Bronchial epithelial cell (primary cell): ENCODE data around the gene EFNA1. TPM values are rescaled to one million over a fixed set of nuclear protein-coding genes. Genes with fewer than 3 reads are reported as not detected.

Experiments
- DNase-seq: peaks from one replicate; pipeline ENCODE4 v3.0.0-alpha.2; 2010; ENCODE audit warnings: low read depth
- FAIRE-seq: peaks from 2 replicates; lab custom pipeline; 2011; peaks lifted over from hg19 to GRCh38; lab: Jason Lieb, UNC
- H3K27me3 ChIP-seq: 2 replicates; pipeline ENCODE4 v1.5.1; 2011; ENCODE audit warnings: low read length; ENCODE audit not compliant: control insufficient read depth, insufficient read depth
- H3K36me3 ChIP-seq: 2 replicates; pipeline ENCODE4 v1.5.1; 2011; ENCODE audit warnings: low read length; ENCODE audit not compliant: control insufficient read depth, insufficient read depth
- H3K4me3 ChIP-seq: 2 replicates; pipeline ENCODE4 v1.5.1; 2011; ENCODE audit warnings: mild to moderate bottlenecking, low read depth, low read length, control low read depth
- total RNA-seq: library from RNA; depleted of rRNA; stranded (reverse); fragments of >200 nt; gene quantifications from 2 replicates; pipeline ENCODE4 v1.2.1, GENCODE V29; 2014
- TF ChIP-seq, protein P1 (sequence below): IDR thresholded peaks from 2 replicates; pipeline ENCODE4 v1.5.1; 2011; ENCODE audit warnings: mild to moderate bottlenecking, moderate library complexity, low read length, control low read depth, inconsistent platforms; ENCODE audit not compliant: insufficient read depth, severe bottlenecking

EFNA1 gene
- total RNA-seq, 1 donor from 2014 or later, result 31.9 TPM

DNA sequence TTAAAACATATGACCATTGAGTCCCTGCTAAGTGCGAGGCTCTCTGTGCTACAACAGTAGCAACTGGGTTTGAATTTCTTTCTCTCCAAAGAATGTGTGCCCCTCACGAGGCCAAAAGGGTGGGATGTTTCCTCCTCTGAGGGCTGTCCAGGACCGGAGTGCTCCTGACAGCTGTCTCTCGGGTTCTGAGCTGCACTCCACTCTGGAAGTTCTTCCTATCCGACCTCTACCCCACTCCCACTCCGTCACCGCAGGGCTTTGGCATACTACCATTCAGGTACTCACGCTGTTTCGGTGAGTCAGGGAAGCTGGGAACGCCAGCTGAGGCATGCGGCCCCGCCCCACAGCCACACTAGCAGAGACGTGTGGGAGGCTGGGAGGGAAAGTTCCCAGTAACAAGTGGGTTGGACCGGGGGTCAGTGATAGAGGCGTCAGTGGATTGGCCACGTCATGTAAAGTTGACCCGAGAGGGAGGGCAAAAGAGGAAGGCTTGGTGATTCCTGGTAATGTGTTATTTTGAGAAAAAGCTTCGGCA is 7.3 kb downstream of the EFNA1 start:
- peaks cover 28% of the 10 kb centered on the region for H3K36me3 ChIP-seq
- TF ChIP-seq, protein P1, sequence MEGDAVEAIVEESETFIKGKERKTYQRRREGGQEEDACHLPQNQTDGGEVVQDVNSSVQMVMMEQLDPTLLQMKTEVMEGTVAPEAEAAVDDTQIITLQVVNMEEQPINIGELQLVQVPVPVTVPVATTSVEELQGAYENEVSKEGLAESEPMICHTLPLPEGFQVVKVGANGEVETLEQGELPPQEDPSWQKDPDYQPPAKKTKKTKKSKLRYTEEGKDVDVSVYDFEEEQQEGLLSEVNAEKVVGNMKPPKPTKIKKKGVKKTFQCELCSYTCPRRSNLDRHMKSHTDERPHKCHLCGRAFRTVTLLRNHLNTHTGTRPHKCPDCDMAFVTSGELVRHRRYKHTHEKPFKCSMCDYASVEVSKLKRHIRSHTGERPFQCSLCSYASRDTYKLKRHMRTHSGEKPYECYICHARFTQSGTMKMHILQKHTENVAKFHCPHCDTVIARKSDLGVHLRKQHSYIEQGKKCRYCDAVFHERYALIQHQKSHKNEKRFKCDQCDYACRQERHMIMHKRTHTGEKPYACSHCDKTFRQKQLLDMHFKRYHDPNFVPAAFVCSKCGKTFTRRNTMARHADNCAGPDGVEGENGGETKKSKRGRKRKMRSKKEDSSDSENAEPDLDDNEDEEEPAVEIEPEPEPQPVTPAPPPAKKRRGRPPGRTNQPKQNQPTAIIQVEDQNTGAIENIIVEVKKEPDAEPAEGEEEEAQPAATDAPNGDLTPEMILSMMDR, result no peak
- FAIRE-seq (peak; percentile 89), DNase-seq (peak; percentile 98)
- H3K4me3 ChIP-seq, result peak overlapping the region; percentile 84
- no peaks in the 10 kb centered on the region for H3K27me3 ChIP-seq

DNA sequence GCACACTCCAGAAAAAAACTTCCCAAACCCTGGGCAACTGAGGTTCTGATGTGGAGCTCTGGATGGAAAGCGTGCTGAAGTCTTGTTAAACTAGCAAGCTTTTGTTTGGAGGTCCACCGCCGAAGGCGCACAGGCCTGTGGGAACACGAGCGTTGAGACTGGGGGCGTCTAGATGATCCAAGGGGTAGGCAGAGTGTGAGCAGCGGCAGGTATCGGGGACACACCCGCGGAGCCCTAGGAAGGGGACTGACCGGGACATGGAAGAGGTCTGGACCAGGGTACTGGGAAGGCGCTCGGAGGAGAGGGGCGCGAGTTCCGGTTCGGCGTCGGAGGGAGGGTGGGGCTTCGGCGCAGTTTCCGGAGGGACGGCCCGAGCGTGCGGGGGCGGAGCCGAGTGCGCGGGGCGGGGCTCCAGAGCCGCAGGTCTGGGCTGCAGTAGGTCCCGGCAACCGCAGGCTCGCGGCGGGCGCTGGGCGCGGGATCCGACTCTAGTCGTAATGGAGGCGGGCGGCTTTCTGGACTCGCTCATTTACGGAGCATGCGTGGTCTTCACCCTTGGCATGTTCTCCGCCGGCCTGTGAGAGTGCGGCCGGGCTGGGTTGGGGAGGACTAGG is 7.8 kb downstream of the EFNA1 start, which contains the start of gene SLC50A1:
Gene SLC50A1, plus strand, starts transcription at position 438 of the 614 bp plus-strand sequence. Its CDS starts 60 bp downstream, at position 498.
- Histone ChIP-seq H3K4me3 (peak within 1 kb of the TSS; percentile 84), H3K27me3 (no peaks in the 10 kb centered on the region), H3K36me3 (peaks cover 28% of the 10 kb centered on the region)
- TF ChIP-seq, protein P1, result peak; percentile 16
- peak; percentile 84 for DNase-seq
- no peak for FAIRE-seq

DNA sequence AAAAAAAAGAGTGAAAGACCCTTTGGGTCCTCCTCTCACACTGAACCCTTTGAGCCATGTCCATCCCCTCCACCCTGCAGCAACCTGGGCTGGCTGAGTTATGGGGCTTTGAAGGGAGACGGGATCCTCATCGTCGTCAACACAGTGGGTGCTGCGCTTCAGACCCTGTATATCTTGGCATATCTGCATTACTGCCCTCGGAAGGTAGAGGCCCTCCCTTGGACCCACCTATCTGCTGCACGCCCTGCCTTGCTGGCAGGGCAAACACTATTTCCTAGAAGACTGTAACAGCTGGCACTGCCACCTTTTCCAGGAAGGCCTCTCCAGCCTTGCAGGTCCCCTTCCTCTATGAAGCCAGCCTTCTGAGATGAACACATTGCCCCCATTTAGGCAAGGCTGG is 9.1 kb downstream of the EFNA1 start:
- FAIRE-seq, result no peak
- DNase-seq, result no peak

DNA sequence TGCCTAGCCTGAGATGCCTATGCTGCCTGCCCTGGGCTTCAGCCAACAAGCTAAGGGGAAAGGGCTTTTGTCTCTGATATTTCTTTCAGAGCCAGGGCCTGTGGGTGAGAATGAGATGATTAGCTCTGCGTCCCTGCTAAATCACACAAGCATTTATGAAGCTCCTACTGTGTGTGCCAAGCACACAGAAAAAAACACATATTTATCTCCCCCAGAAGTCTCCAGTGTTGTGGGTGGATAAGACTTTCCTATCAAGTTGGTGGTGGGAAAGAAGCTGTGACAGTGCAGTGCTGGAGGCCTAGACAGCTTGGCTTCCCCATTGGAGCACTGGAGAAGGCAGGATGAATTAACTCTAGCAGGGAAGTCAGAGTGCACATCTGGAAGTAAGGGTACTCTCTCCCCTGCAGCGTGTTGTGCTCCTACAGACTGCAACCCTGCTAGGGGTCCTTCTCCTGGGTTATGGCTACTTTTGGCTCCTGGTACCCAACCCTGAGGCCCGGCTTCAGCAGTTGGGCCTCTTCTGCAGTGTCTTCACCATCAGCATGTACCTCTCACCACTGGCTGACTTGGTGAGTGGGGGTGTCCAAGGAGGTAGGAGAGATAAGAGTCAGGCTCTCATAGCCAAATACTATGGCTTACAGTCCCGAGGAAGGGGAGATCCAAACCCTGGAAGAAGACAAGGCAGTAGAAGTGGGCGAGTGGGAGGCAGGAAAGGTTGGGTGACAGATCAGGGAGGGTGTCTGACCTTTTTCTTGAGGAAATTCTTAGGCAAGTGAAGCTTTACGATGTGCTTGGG is 9.7 kb downstream of the EFNA1 start:
- TF ChIP-seq, protein P1, result no peak
- Histone ChIP-seq H3K4me3 (no peak overlapping the region), H3K27me3 (no peaks in the 10 kb centered on the region), H3K36me3 (peaks cover 17% of the 10 kb centered on the region)
- DNase-seq (no peak), FAIRE-seq (no peak)

More for the DNA sequence above, 9.1 kb downstream of the EFNA1 start:
- Histone ChIP-seq H3K36me3 (peaks cover 20% of the 10 kb centered on the region), H3K27me3 (no peaks in the 10 kb centered on the region), H3K4me3 (peak overlapping the region; percentile 24)
- TF ChIP-seq, protein P1, result no peak

DNA sequence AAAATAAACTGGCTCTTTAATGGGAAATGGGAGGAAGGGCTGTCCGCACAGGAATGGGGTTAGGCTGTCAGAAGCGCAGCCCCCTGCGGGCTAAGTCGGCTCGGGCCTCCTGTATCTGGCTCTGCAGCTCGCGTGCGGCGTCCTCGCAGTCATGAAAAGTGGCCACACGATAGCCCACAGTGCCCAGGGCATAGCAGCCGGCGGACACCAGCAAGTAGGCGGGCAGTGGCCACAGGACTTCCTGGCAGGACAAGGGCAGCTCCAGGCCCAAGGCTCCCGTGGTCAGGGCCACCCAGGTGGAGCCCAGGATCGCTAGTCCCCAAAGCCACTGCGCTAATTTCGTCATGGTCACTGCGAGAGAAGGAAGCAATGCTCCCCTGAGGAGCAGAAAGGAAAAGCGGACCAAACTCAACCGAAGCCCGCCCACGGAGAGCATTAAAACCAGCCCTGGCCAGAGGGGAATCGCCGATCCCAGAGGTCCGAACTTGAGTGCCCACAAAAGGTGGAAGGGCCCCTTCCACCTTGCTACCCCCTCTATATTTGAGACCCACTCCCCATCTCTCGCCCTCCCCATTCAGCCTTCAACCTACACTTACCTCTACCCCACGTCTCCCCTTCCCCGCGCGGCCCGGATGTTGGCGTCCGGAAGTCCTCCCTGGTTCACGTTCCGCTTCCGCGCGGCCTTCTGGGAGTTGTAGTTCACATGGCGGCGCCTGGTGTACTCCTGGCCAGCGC is 12.4 kb downstream of the EFNA1 start, which contains the start of gene DPM3:
Gene DPM3, minus strand, starts transcription at position 637 of the 735 bp plus-strand sequence. Its CDS starts 291 bp downstream, at position 346.
- DNase-seq, result peak; percentile 63

More for the DNA sequence above, 12.4 kb downstream of the EFNA1 start, which contains the start of gene DPM3:
- Histone ChIP-seq H3K36me3 (no peaks in the 10 kb centered on the region), H3K27me3 (no peaks in the 10 kb centered on the region), H3K4me3 (peak within 1 kb of the TSS; percentile 81)
- no peak for FAIRE-seq
- TF ChIP-seq, protein P1, result no peak
